Pancreas (tissue), 10 donors: Measurements from ENCODE around the gene HUWE1. TPM values are rescaled to one million over a fixed set of nuclear protein-coding genes. Genes with fewer than 3 reads are reported as not detected.

Source experiments
- ATAC-seq, 4 donors: fragments of 200-7000 bp; cut with Tn5 transposase; one replicate each; pipeline versions ENCODE4 v1.8.0 to v1.9.1; 2020; ENCODE audit warnings: mild to moderate bottlenecking in 4 of 4, moderate library complexity in 4 of 4
- DNase-seq, 6 donors: peaks; one replicate each; pipeline ENCODE4 v3.0.0-alpha.2; 2020
- FAIRE-seq: peaks from 2 replicates; lab custom pipeline; 2012; peaks lifted over from hg19 to GRCh38; lab: Jason Lieb, UNC
- H3K27ac ChIP-seq, 4 donors: fragments of 200-600 bp; sonication (generic); 1 replicate in 3 of 4; 2 replicates in 1 of 4; pipeline versions ENCODE4 v1.5.0 to v1.8.0; 2020
- H3K27me3 ChIP-seq, 4 donors: fragments of 200-600 bp; one replicate each; pipeline ENCODE4 v1.8.0; 2021
- H3K36me3 ChIP-seq, 3 donors: fragments of 200-600 bp; sonication (generic) in 1 of 3; one replicate each; pipeline versions ENCODE4 v1.5.0 to v1.8.0; 2020 to 2021
- H3K4me1 ChIP-seq, 3 donors: fragments of 200-600 bp; one replicate each; pipeline ENCODE4 v1.8.0; 2021
- H3K4me3 ChIP-seq, 4 donors: fragments of 200-600 bp; sonication (generic) in 2 of 4; one replicate each; pipeline versions ENCODE4 v1.5.0 to v1.8.0; 2020 to 2021
- H3K9me3 ChIP-seq, 4 donors: fragments of 200-600 bp; one replicate each; pipeline ENCODE4 v1.8.0; 2021
- CTCF ChIP-seq, 4 donors: fragments of 200-600 bp; sonication (generic) in 3 of 4; IDR thresholded peaks; one replicate each; pipeline versions ENCODE4 v1.5.0 to v1.8.0; 2021; ENCODE audit warnings: antibody characterized with exemption in 4 of 4
- WGBS, 2 donors: extraction: QIAGEN DNeasy Blood & Tissue Kit; methylation state at CpG; one replicate each; pipeline ENCODE4 v1.1.7; 2013; 5-methylcytosine and 5-hydroxymethylcytosine counted together
- intact Hi-C, 3 donors: fragments of 100-400 bp; cut with DNase I; formaldehyde crosslinking; loops; one replicate each; pipeline versions ENCODE4 v1.11.1 to v1.14.2; 2022
- polyA plus RNA-seq, 2 donors: library from polyadenylated mRNA; stranded (reverse); fragments of 200-250 nt; gene quantifications; one replicate each; pipeline ENCODE4 v1.2.3, GENCODE V29; 2013
- total RNA-seq, 6 donors: library from RNA; stranded (reverse); fragmentation: NEBNext Ultra II Directional in 4 of 6; extraction: Animal tissue kit (Norgen Biotek cat#: 25700) in 4 of 6; gene quantifications; one replicate each; pipeline versions ENCODE4 v1.2.1 to v1.2.4, GENCODE V29; 2021 to 2023
- donor health status: healthy with polysubstance abuse.
- donor health status: DM: no; HTN: no; CAD: no; lungs with moderate emphysema.
- donor health status: DM: no; HTN: no; CAD: no.
- donor health status: control.
- donor health status: control.
- donor health status: Bipolar disorder and iron deficiency.
- donor health status: DM: yes; HTN: yes; CAD: no.
- donor health status: DM: no; HTN: no; CAD: no.
- donor health status: DM: no; HTN: no; CAD: no.
- donor health status: DM: yes; HTN: yes; CAD: no.

HUWE1 gene
- total RNA-seq: 100 to 1,000 TPM in 1 of 6 donors, 10 to 100 TPM in 5; 73.5 to 116 (median 77.9) TPM
- 10 to 100 TPM; 29.8 to 38.6 TPM for polyA plus RNA-seq

DNA sequence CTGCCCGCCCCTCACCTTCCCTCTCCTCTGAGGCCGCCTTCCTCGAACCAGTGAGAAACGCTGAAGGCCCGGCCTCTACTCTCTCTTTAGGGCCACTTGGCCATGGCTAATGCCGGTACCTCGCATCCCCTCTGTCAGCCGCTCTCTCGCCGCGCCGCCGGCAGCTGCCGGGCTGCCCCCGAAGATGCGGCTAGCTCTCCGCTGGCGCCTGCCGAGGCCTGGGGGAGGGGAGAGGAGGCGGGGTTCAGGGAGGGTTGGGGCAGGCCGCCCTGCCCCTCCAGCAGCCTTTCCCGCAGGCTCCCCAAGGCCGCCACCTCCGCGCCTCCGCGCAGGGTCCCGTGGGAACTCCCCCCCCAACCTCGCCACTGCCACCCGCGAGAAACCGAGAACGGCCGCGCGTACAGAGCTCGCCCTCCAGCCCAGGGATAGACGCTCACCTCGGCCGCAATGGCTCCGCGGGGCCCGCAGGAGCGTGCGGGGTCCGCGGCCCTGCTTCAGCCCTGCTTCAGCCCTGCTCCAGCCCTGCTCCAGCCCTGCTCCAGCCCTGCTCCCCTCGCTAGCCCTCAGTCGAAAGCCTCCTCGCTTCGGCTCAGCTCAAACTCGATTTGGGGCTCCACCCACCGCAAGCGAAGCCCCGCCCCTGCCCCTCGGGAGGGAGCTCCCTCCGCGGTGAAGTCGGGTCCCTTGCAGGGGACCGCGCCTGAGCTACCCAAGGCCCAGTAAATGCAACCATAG lies at the start of gene HUWE1:
TSS of gene HUWE1 (minus strand) at position 569 of the 735 bp plus-strand sequence. CDS start 32,612 bp downstream, outside the sequence.
- peaks cover 0 to 10% (median 0%) of the 10 kb centered on the region in 4 donors for H3K27me3 ChIP-seq
- peak within 1 kb of the TSS; percentile 33 to 58 (median 50) for H3K4me3 ChIP-seq
- no peaks in the 10 kb centered on the region for H3K36me3 ChIP-seq
- ATAC-seq: peak; percentile 48 to 70 (median 67)
- intact Hi-C loops: no loop called here
- peak; percentile 70 to 90 (median 80) for DNase-seq
- no peaks in the 10 kb centered on the region for H3K9me3 ChIP-seq
- WGBS, 2 donors: 0 to 25% methylated on average over 42 to 57 of the region's 61 CpGs
- H3K27ac ChIP-seq: peak within 1 kb of the TSS; percentile 28 to 86 (median 66)
- H3K4me1 ChIP-seq: no peaks in the 10 kb centered on the region
- no peak for TF ChIP-seq CTCF (IDR thresholded peaks at IDR 0.05)
- FAIRE-seq: no peak

DNA sequence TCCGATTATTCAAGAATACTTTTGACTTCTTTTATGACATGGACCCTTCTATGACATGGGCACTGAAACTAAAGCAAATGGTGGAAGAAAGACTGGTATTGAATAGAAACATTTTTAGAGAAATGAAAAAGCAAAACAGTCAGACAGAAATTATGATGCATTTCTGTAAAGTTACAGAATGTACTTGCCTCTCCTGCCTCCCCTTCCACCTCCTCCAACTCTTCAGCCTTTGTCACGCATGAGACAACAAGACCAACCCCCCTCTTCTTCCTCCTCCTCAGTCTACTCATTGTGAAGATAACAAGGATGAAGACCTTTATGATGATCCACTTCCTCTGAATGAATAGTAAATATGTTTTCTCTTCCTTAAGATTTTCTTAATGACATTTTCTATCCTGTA lies 46.3 kb upstream of the HUWE1 start:
- Histone ChIP-seq H3K27ac (no peak overlapping the region), H3K27me3 (peaks cover 0 to 12% (median 0%) of the 10 kb centered on the region in 4 donors), H3K9me3 (no peaks in the 10 kb centered on the region), H3K36me3 (no peaks in the 10 kb centered on the region), H3K4me1 (no peaks in the 10 kb centered on the region), H3K4me3 (no peak overlapping the region)
- intact Hi-C loops: no loop called here
- TF ChIP-seq CTCF (IDR thresholded peaks at IDR 0.05): no peak
- WGBS, 2 donors: 68 to 86% methylated on average over 2 of the region's 2 CpGs
- DNase-seq (no peak), FAIRE-seq (no peak), ATAC-seq (no peak)

DNA sequence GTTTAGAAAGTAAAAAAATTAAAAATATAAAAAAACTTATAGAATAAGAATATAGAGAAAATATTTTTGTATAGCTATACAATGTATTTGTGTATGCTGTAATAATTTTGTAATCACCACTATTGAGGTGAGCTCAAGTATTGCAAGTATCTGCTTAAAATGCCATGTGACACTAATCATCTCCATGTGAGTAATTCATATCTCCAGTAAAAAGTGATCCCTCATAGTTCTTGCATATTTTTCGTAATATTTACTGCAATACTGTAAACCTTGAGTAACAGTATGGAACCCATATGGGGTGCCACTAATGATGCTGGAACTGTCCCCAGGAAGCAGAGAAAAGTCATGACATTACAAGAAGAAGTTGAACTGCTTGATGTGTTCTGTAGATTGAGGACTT lies 43.2 kb upstream of the HUWE1 start:
- WGBS, 2 donors: 0% methylated on average over 1 of the region's 1 CpG
- Histone ChIP-seq H3K27me3 (peaks cover 0 to 1% (median 0%) of the 10 kb centered on the region in 4 donors), H3K4me1 (no peaks in the 10 kb centered on the region), H3K36me3 (no peaks in the 10 kb centered on the region), H3K27ac (no peak overlapping the region), H3K4me3 (no peak overlapping the region), H3K9me3 (no peaks in the 10 kb centered on the region)
- DNase-seq: no peak
- ATAC-seq: no peak
- TF ChIP-seq CTCF (IDR thresholded peaks at IDR 0.05): no peak
- FAIRE-seq: peak; percentile 67
- intact Hi-C loops: no loop called here

DNA sequence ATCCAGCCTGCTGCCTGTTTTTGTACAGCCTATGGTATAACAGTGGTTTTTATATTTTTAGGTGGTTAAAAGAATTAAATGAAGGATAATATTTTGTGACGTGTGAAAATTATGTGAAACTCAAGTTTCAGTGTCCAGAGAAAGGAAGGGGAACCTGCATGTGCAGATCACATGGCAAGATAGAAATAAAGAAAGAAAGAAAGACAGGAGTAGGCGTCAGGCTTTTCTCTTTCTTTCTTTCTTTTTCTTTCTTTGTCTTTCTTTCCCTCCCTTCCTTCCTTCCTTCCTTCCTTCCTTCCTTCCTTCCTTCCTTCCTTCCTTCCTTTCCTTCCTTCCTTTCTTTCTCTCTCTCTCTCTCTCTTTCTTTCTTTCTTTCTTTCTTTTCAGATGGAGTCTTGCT lies 42.0 kb upstream of the HUWE1 start:
- TF ChIP-seq CTCF (IDR thresholded peaks at IDR 0.05): no peak
- no peak for FAIRE-seq
- WGBS, 2 donors: 70 to 82% methylated on average over 2 of the region's 2 CpGs

DNA sequence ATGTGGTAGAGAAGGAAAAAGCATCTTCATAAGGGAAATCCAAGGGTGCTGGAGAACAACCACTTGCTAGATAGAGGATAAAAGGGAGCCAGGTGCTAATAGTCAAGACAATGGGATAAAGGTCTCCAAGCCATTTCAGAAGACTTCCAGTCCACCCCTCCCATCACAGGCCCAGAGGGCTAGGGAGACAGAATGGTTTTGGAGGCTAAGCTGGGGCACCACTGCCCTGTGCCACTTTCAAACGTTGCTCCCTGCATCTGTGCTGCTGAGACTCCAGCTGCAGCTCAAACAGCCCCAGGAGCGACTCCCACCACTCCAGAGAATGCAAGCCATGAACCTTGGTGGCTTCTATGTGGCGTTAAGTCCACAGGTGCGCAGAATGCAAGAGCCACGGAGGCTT lies 38.4 kb upstream of the HUWE1 start:
- no peak for FAIRE-seq
- ATAC-seq: no peak

More for the DNA sequence above, 42.0 kb upstream of the HUWE1 start:
- Histone ChIP-seq H3K36me3 (no peaks in the 10 kb centered on the region), H3K4me3 (no peak overlapping the region), H3K27ac (no peak overlapping the region), H3K27me3 (no peaks in the 10 kb centered on the region), H3K9me3 (no peaks in the 10 kb centered on the region), H3K4me1 (no peaks in the 10 kb centered on the region)
- DNase-seq (no peak), ATAC-seq (no peak)
- intact Hi-C loops: no loop called here

More for the DNA sequence above, 38.4 kb upstream of the HUWE1 start:
- Histone ChIP-seq H3K36me3 (no peaks in the 10 kb centered on the region), H3K27me3 (no peaks in the 10 kb centered on the region), H3K4me1 (no peaks in the 10 kb centered on the region), H3K4me3 (no peak overlapping the region), H3K9me3 (no peaks in the 10 kb centered on the region), H3K27ac (no peak overlapping the region)
- WGBS, 2 donors: 69 to 74% methylated on average over 5 of the region's 5 CpGs
- DNase-seq: no peak
- intact Hi-C loops: no loop called here
- no peak for TF ChIP-seq CTCF (IDR thresholded peaks at IDR 0.05)
